Measurements from ENCODE around the gene MSRB2.

- TF ChIP-seq CTCF (IDR thresholded peaks at IDR 0.05; ENCODE audit: low read depth, low read length) (no peak), POLR2A (IDR thresholded peaks at IDR 0.05; ENCODE audit: extremely low read depth, insufficient read length) (no peak), MYC (IDR thresholded peaks at IDR 0.05; ENCODE audit: low read depth, low read length) (no peak), MAX (IDR thresholded peaks at IDR 0.05; ENCODE audit: low read depth, low read length) (no peak)
Observed at GRCh38 chr10:23096802-23097549, 1.6 kb downstream of the MSRB2 start.
